Dermis microvascular lymphatic vessel endothelial cell (primary cell): ENCODE measurements around the gene SERF1B. TPM values are rescaled to one million over a fixed set of nuclear protein-coding genes. Genes with fewer than 3 reads are reported as not detected.
"Not testable (repeated sequence)": the region's sequence is repeated elsewhere in the genome, so short reads cannot be mapped to it uniquely, and the experiment has no call there.

Experiments
- DNase-seq, 2 donors: peaks; one replicate each; pipeline versions ENCODE4 v3.0.0 to v3.0.0-alpha.2; 2010; ENCODE audit warnings: low read depth in 2 of 2
- total RNA-seq: library from RNA; depleted of rRNA; stranded (reverse); fragments of >200 nt; gene quantifications from 2 replicates; pipeline ENCODE4 v1.2.1, GENCODE V29; 2014

SERF1B gene
- 23.7 and 25.7 TPM in 2 replicates for total RNA-seq

GRCh38 chr5:70025106-70025844 lies at the start of gene SERF1B:
Gene SERF1B, plus strand, starts transcription at chr5:70025251. Its CDS starts 201 bp downstream, at chr5:70025452.
- DNase-seq: not testable (repeated sequence)

GRCh38 chr5:69991713-69992112 lies 33.3 kb upstream of the SERF1B start:
- DNase-seq: not testable (repeated sequence)

- DNase-seq: not testable (repeated sequence)
These were observed 29.5 kb upstream of the SERF1B start for GRCh38 chr5:69995535-69995934.

- DNase-seq: not testable (repeated sequence)
These were observed 4.4 kb upstream of the SERF1B start for GRCh38 chr5:70020660-70021059.

- not testable (repeated sequence) for DNase-seq
These were observed 744 bp downstream of the SERF1B start for GRCh38 chr5:70025845-70026145.

- DNase-seq: not testable (repeated sequence)
These were observed 6.2 kb downstream of the SERF1B start for GRCh38 chr5:70031204-70031603.

- not testable (repeated sequence) for DNase-seq
These were observed 16.4 kb downstream of the SERF1B start for GRCh38 chr5:70041411-70041810.

GRCh38 chr5:70049790-70050142 lies 24.7 kb downstream of the SERF1B start:
- not testable (repeated sequence) for DNase-seq

GRCh38 chr5:70056289-70056942 lies 31.4 kb downstream of the SERF1B start:
- not testable (repeated sequence) for DNase-seq

GRCh38 chr5:70057140-70057539 lies 32.1 kb downstream of the SERF1B start:
- not testable (repeated sequence) for DNase-seq

- not testable (repeated sequence) for DNase-seq
These were observed 52.6 kb downstream of the SERF1B start for GRCh38 chr5:70077632-70078031.

- not testable (repeated sequence) for DNase-seq
These were observed 63.9 kb downstream of the SERF1B start for GRCh38 chr5:70088907-70089464.

GRCh38 chr5:70091776-70092175 lies 66.7 kb downstream of the SERF1B start:
- not testable (repeated sequence) for DNase-seq

Other genes starting within 250 kb of the SERF1B start
- 15.9 and 22.6 TPM in 2 replicates for gene SMN2, start 24.4 kb downstream of the SERF1B start, total RNA-seq